Activated T-cell treated with anti-CD3 and anti-CD28 coated beads, Interleukin-2, amount 50 U/mL, for 72 hours (primary cell): ENCODE results near the gene SAMD3. TPM values are rescaled to one million over a fixed set of nuclear protein-coding genes. Genes with fewer than 3 reads are reported as not detected.
A peak's percentile ranks its signal among the peaks of the same experiment; 100 is the strongest.
"Not testable (repeated sequence)": the region's sequence is repeated elsewhere in the genome, so short reads cannot be mapped to it uniquely, and the experiment has no call there.

Experiments used
- ATAC-seq, 2 donors: fragments of 150-1000 bp; cut with Tn5 transposase; replicated peaks in 1 of 2; 2 replicates each; pipeline ENCODE4 v1.10.0; 2021; ENCODE audit warnings: moderate library complexity in 2 of 2, mild to moderate bottlenecking in 1 of 2
- DNase-seq, 2 donors: peaks; one replicate each; pipeline ENCODE4 v3.0.0; 2021 to 2022; ENCODE audit warnings: mixed read lengths in 1 of 2
- H3K27ac Mint-ChIP-seq: one replicate; pipeline ENCODE4 v1.8.0; 2022; ENCODE audit warnings: mild to moderate bottlenecking, moderate library complexity, mixed read lengths
- H3K27me3 Mint-ChIP-seq: one replicate; pipeline ENCODE4 v1.8.0; 2022; ENCODE audit warnings: low read depth, mixed read lengths
- H3K36me3 Mint-ChIP-seq, 2 donors: one replicate each; pipeline ENCODE4 v1.8.0; 2022; ENCODE audit warnings: mixed read lengths in 2 of 2, mild to moderate bottlenecking in 1 of 2; ENCODE audit not compliant: insufficient read depth in 2 of 2
- H3K4me1 Mint-ChIP-seq: one replicate; pipeline ENCODE4 v1.8.0; 2022; ENCODE audit warnings: low read depth, mixed read lengths
- H3K4me3 Mint-ChIP-seq, 2 donors: one replicate each; pipeline ENCODE4 v1.8.0; 2022; ENCODE audit warnings: mild to moderate bottlenecking in 2 of 2, mixed read lengths in 2 of 2, moderate library complexity in 2 of 2
- H3K9me3 Mint-ChIP-seq, 2 donors: one replicate each; pipeline ENCODE4 v1.8.0; 2022; ENCODE audit warnings: mixed read lengths in 2 of 2
- total RNA-seq, 2 donors: library from RNA; stranded (reverse); gene quantifications; one replicate each; pipeline ENCODE4 v1.2.3, GENCODE V29; 2022

SAMD3 gene
- total RNA-seq, 2 donors from 2014 or later: 3.8 to 4.6 TPM

GRCh38 chr6:130134582-130134981 lies 88.2 kb downstream of the SAMD3 start:
- peak overlapping the region; percentile 43 for H3K27ac Mint-ChIP-seq
- peak; percentile 42 to 49 for ATAC-seq
- H3K27me3 Mint-ChIP-seq: no peaks in the 10 kb centered on the region
- peak overlapping the region; percentile 11 to 59 for H3K4me3 Mint-ChIP-seq
- peaks cover 4 to 5% of the 10 kb centered on the region in 2 donors for H3K36me3 Mint-ChIP-seq
- peaks cover 93% of the 10 kb centered on the region for H3K4me1 Mint-ChIP-seq
- DNase-seq: peak; percentile 12 to 21
- peaks cover 0 to 2% of the 10 kb centered on the region in 2 donors for H3K9me3 Mint-ChIP-seq

- Mint-ChIP-seq H3K9me3 (no peaks in the 10 kb centered on the region), H3K4me3 (peak overlapping the region; percentile 64 to 78), H3K27ac (peak overlapping the region; percentile 95), H3K4me1 (peaks cover 89% of the 10 kb centered on the region), H3K36me3 (peaks cover 2 to 7% of the 10 kb centered on the region in 2 donors), H3K27me3 (no peaks in the 10 kb centered on the region)
- ATAC-seq (peak; percentile 93 to 95), DNase-seq (peak; percentile 63 to 70)
Measured at GRCh38 chr6:130132286-130132701, 90.5 kb downstream of the SAMD3 start.

- H3K4me1 Mint-ChIP-seq: peaks cover 93% of the 10 kb centered on the region
- H3K36me3 Mint-ChIP-seq: peaks cover 0 to 3% of the 10 kb centered on the region in 2 donors
- peak overlapping the region; percentile 47 for H3K27ac Mint-ChIP-seq
- peaks cover 0 to 3% of the 10 kb centered on the region in 2 donors for H3K9me3 Mint-ChIP-seq
- DNase-seq (no peak), ATAC-seq (no peak)
- H3K27me3 Mint-ChIP-seq: no peaks in the 10 kb centered on the region
- peak overlapping the region; percentile 14 to 29 for H3K4me3 Mint-ChIP-seq
Measured at GRCh38 chr6:130129762-130130246, 92.9 kb downstream of the SAMD3 start.

GRCh38 chr6:130128326-130128725 lies 94.4 kb downstream of the SAMD3 start:
- Mint-ChIP-seq H3K9me3 (peaks cover 0 to 3% of the 10 kb centered on the region in 2 donors), H3K4me1 (peaks cover 78% of the 10 kb centered on the region), H3K27me3 (no peaks in the 10 kb centered on the region), H3K36me3 (peaks cover 0 to 3% of the 10 kb centered on the region in 2 donors), H3K4me3 (no peak overlapping the region), H3K27ac (peak overlapping the region; percentile 55)
- ATAC-seq: no peak
- DNase-seq: no peak

- H3K27ac Mint-ChIP-seq: peak overlapping the region; percentile 7
Measured at GRCh38 chr6:130127195-130127594, 95.6 kb downstream of the SAMD3 start.

GRCh38 chr6:130122243-130122642 lies 100.5 kb downstream of the SAMD3 start:
- H3K4me3 Mint-ChIP-seq: no peak overlapping the region
- no peaks in the 10 kb centered on the region for H3K27me3 Mint-ChIP-seq
- peaks cover 28% of the 10 kb centered on the region for H3K4me1 Mint-ChIP-seq
- H3K27ac Mint-ChIP-seq: no peak overlapping the region
- peaks cover 0 to 1% of the 10 kb centered on the region in 2 donors for H3K36me3 Mint-ChIP-seq
- peak in 1 of 2 donors; percentile 28 for ATAC-seq
- DNase-seq: no peak
- H3K9me3 Mint-ChIP-seq: peaks cover 0 to 3% of the 10 kb centered on the region in 2 donors

More at GRCh38 chr6:130127195-130127594, 95.6 kb downstream of the SAMD3 start:
- H3K4me3 Mint-ChIP-seq: no peak overlapping the region
- peaks cover 0 to 3% of the 10 kb centered on the region in 2 donors for H3K36me3 Mint-ChIP-seq
- ATAC-seq (no peak), DNase-seq (no peak)
- H3K4me1 Mint-ChIP-seq: peaks cover 67% of the 10 kb centered on the region
- no peaks in the 10 kb centered on the region for H3K27me3 Mint-ChIP-seq
- peaks cover 0 to 3% of the 10 kb centered on the region in 2 donors for H3K9me3 Mint-ChIP-seq

- Mint-ChIP-seq H3K27ac (no peak overlapping the region), H3K36me3 (peaks cover 0 to 3% of the 10 kb centered on the region in 2 donors), H3K4me3 (no peak overlapping the region), H3K4me1 (peaks cover 21% of the 10 kb centered on the region), H3K27me3 (no peaks in the 10 kb centered on the region), H3K9me3 (peaks cover 0 to 3% of the 10 kb centered on the region in 2 donors)
- DNase-seq (no peak), ATAC-seq (no peak)
Measured at GRCh38 chr6:130120731-130121130, 102.0 kb downstream of the SAMD3 start.

GRCh38 chr6:130119211-130119610 lies 103.5 kb downstream of the SAMD3 start:
- H3K4me1 Mint-ChIP-seq: peaks cover 23% of the 10 kb centered on the region

GRCh38 chr6:130118236-130118635 lies 104.5 kb downstream of the SAMD3 start:
- Mint-ChIP-seq H3K4me1 (peaks cover 23% of the 10 kb centered on the region), H3K27me3 (no peaks in the 10 kb centered on the region), H3K9me3 (no peaks in the 10 kb centered on the region), H3K27ac (no peak overlapping the region), H3K4me3 (no peak overlapping the region), H3K36me3 (peaks cover 0 to 3% of the 10 kb centered on the region in 2 donors)
- ATAC-seq: no peak
- DNase-seq: no peak

More at GRCh38 chr6:130119211-130119610, 103.5 kb downstream of the SAMD3 start:
- Mint-ChIP-seq H3K9me3 (no peaks in the 10 kb centered on the region), H3K27me3 (no peaks in the 10 kb centered on the region), H3K27ac (no peak overlapping the region), H3K36me3 (peaks cover 0 to 3% of the 10 kb centered on the region in 2 donors), H3K4me3 (no peak overlapping the region)
- DNase-seq: no peak
- no peak for ATAC-seq

GRCh38 chr6:130117187-130117701 lies 105.5 kb downstream of the SAMD3 start:
- H3K9me3 Mint-ChIP-seq, DNase-seq, ATAC-seq, H3K4me3 Mint-ChIP-seq, H3K36me3 Mint-ChIP-seq, H3K27me3 Mint-ChIP-seq, H3K27ac Mint-ChIP-seq: not testable (repeated sequence)
- peaks cover 23% of the 10 kb centered on the region for H3K4me1 Mint-ChIP-seq

- Mint-ChIP-seq H3K36me3 (peaks cover 3% of the 10 kb centered on the region in 2 donors), H3K4me3 (no peak overlapping the region), H3K4me1 (peaks cover 18% of the 10 kb centered on the region), H3K27me3 (no peaks in the 10 kb centered on the region), H3K27ac (no peak overlapping the region), H3K9me3 (no peaks in the 10 kb centered on the region)
- DNase-seq (no peak), ATAC-seq (no peak)
Measured at GRCh38 chr6:130116273-130116672, 106.5 kb downstream of the SAMD3 start.

GRCh38 chr6:130115036-130115435 lies 107.7 kb downstream of the SAMD3 start:
- Mint-ChIP-seq H3K36me3 (peaks cover 3 to 9% of the 10 kb centered on the region in 2 donors), H3K4me3 (no peak overlapping the region), H3K4me1 (peaks cover 16% of the 10 kb centered on the region), H3K27me3 (no peaks in the 10 kb centered on the region), H3K27ac (no peak overlapping the region), H3K9me3 (no peaks in the 10 kb centered on the region)
- ATAC-seq (no peak), DNase-seq (no peak)

GRCh38 chr6:130113201-130113710 lies 109.5 kb downstream of the SAMD3 start:
- Mint-ChIP-seq H3K27me3 (no peaks in the 10 kb centered on the region), H3K27ac (no peak overlapping the region), H3K9me3 (peaks cover 2 to 3% of the 10 kb centered on the region in 2 donors), H3K4me1 (peaks cover 16% of the 10 kb centered on the region), H3K36me3 (peaks cover 7 to 15% of the 10 kb centered on the region in 2 donors), H3K4me3 (no peak overlapping the region)
- ATAC-seq (no peak), DNase-seq (no peak)
